CD4-positive, alpha-beta T cell (primary cell): ENCODE data around the gene HYDIN. TPM values are rescaled to one million over a fixed set of nuclear protein-coding genes. Genes with fewer than 3 reads are reported as not detected.
"Not testable (repeated sequence)": the region's sequence is repeated elsewhere in the genome, so short reads cannot be mapped to it uniquely, and the experiment has no call there.

Source experiments
- ATAC-seq: fragments of 200-7000 bp; cut with Tn5 transposase; one replicate; pipeline ENCODE4 v1.10.0; 2022; ENCODE audit warnings: mild to moderate bottlenecking; ENCODE audit not compliant: poor library complexity
- CTCF ChIA-PET: fragments of 350-600 bp; sonication (Branson Sonifier 250); formaldehyde crosslinking; loops from one replicate; lab custom pipeline; 2021; ENCODE audit warnings: antibody characterized with exemption, inconsistent platforms; lab: Charles Lee
- POLR2A ChIA-PET: fragments of 350-600 bp; sonication (Branson Sonifier 250); formaldehyde crosslinking; loops from one replicate; lab custom pipeline; 2021; ENCODE audit warnings: antibody characterized with exemption, inconsistent platforms; lab: Charles Lee
- DNase-seq, 14 experiments: peaks; one replicate each; pipeline ENCODE4 v3.0.0-alpha.2; 2013 to 2020; ENCODE audit warnings: mixed read lengths in 2 of 14
- H3K27ac ChIP-seq, 2 donors: one replicate each; pipeline versions ENCODE4 v1.5.1 to v1.7.0; 2013; ENCODE audit warnings: low read length in 2 of 2, low read depth in 1 of 2, mild to moderate bottlenecking in 1 of 2
- H3K27me3 ChIP-seq, 2 experiments: 1 replicate in 1 of 2; 2 replicates in 1 of 2; pipeline versions ENCODE4 v1.6.1 to v1.7.0; 2013; ENCODE audit warnings: low read length in 2 of 2, control low read depth in 1 of 2, mild to moderate bottlenecking in 1 of 2, moderate library complexity in 1 of 2; ENCODE audit not compliant: insufficient read depth in 2 of 2, control insufficient read depth in 1 of 2
- H3K36me3 ChIP-seq: one replicate; pipeline ENCODE4 v1.6.1; 2013; ENCODE audit warnings: low read length, control low read depth; ENCODE audit not compliant: insufficient read depth
- H3K4me1 ChIP-seq: one replicate; pipeline ENCODE4 v1.6.1; 2013; ENCODE audit warnings: low read length, control low read depth; ENCODE audit not compliant: insufficient read depth
- H3K4me3 ChIP-seq: one replicate; pipeline ENCODE4 v1.5.1; 2013; ENCODE audit warnings: mild to moderate bottlenecking, low read length, moderate library complexity
- H3K9me3 ChIP-seq, 2 experiments: 1 replicate in 1 of 2; 2 replicates in 1 of 2; pipeline versions ENCODE4 v1.6.1 to v1.7.0; 2013; ENCODE audit warnings: low read length in 2 of 2, mild to moderate bottlenecking in 2 of 2, control low read depth in 1 of 2, moderate library complexity in 1 of 2; ENCODE audit not compliant: control insufficient read depth in 1 of 2, insufficient read depth in 1 of 2
- H3K27ac Mint-ChIP-seq: one replicate; pipeline ENCODE4 v1.8.0; 2020; ENCODE audit warnings: mixed read lengths
- H3K27me3 Mint-ChIP-seq: one replicate; pipeline ENCODE4 v1.8.0; 2021; ENCODE audit warnings: mixed read lengths
- H3K36me3 Mint-ChIP-seq: one replicate; pipeline ENCODE4 v1.8.0; 2021; ENCODE audit warnings: low read depth, mixed read lengths
- H3K4me1 Mint-ChIP-seq: one replicate; pipeline ENCODE4 v1.8.0; 2021; ENCODE audit warnings: low read depth, mixed read lengths
- H3K4me3 Mint-ChIP-seq: one replicate; pipeline ENCODE4 v1.8.0; 2020; ENCODE audit warnings: mild to moderate bottlenecking, mixed read lengths
- H3K9me3 Mint-ChIP-seq: one replicate; pipeline ENCODE4 v1.8.0; 2020; ENCODE audit warnings: mixed read lengths
- intact Hi-C, 2 experiments: fragments of 100-400 bp; cut with DNase I in 1 of 2; cut with micrococcal nuclease in 1 of 2; formaldehyde crosslinking; loops; one replicate each; pipeline versions ENCODE4 v1.15.1 to v1.9.0; 2023 to 2025; cut with DNase I, micrococcal nuclease
- total RNA-seq, 174 experiments: library from RNA in 2 of 174; stranded (reverse) in 2 of 174; gene quantifications; one replicate each; pipeline ENCODE4 v1.2.3 and lab custom pipeline; 2021 to 2026

HYDIN gene
- total RNA-seq, 2 experiments from 2014 or later = not detected

DNA sequence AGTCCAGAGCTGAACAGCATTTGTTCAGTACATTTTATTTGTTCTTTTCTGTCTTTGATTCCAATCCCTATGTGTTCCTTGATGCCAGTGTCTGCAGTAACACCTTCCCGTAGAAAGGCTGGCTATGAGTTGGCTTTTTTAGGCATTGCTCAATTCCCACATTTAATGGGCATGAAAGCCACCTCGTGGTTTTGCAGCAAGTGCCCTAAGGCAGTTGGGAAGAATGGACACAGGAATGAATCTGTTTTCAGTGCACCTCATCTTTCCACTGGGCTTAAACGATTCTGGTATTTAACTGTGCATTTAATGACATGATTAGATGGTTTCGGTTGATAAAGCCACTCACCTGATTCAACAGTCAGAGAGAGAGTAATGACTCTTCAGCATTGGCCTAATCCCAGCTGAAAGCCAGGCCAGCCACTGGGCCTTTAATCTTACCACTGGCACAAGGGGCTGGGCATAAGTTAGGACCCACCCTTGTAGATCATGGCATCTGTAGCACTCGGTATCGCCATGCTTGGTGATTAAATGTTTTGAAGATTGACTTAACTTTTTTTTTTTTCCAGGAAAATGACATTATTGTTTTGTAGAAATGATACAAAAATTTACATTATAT lies 211.3 kb downstream of the HYDIN start:
- H3K4me3 Mint-ChIP-seq, DNase-seq, H3K36me3 Mint-ChIP-seq: not testable (repeated sequence)

DNA sequence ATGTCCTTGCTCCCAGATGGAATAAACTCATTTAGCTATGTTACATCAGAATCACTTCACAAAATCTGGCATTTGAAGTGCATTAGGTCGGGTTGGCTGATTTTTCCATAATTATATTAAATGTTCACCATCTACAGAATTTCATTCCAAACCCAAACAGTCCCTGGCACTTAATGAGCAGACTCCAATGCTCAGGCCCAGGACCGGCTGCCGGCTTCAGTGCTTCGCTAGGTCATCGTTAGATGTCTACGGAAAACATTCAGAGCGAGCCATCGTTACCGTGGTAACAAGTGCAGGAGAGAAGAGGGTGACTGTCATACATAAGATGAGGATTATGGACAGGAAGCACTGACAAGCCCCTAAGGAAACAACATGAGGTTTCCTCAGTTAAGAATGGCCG lies 215.1 kb downstream of the HYDIN start:
- H3K9me3 ChIP-seq, H3K9me3 Mint-ChIP-seq, H3K27me3 Mint-ChIP-seq, H3K4me3 ChIP-seq, CTCF ChIA-PET, ATAC-seq, intact Hi-C loops, POLR2A ChIA-PET, DNase-seq, H3K36me3 ChIP-seq, H3K27ac ChIP-seq, H3K4me3 Mint-ChIP-seq, H3K36me3 Mint-ChIP-seq, H3K27ac Mint-ChIP-seq, H3K4me1 Mint-ChIP-seq, H3K27me3 ChIP-seq, H3K4me1 ChIP-seq: not testable (repeated sequence)

More for the DNA sequence above, 211.3 kb downstream of the HYDIN start:
- CTCF ChIA-PET, intact Hi-C loops, ATAC-seq, H3K27me3 Mint-ChIP-seq, H3K9me3 Mint-ChIP-seq, H3K27ac Mint-ChIP-seq, H3K27ac ChIP-seq, POLR2A ChIA-PET, H3K36me3 ChIP-seq, H3K4me3 ChIP-seq, H3K4me1 ChIP-seq, H3K4me1 Mint-ChIP-seq, H3K27me3 ChIP-seq, H3K9me3 ChIP-seq: not testable (repeated sequence)

DNA sequence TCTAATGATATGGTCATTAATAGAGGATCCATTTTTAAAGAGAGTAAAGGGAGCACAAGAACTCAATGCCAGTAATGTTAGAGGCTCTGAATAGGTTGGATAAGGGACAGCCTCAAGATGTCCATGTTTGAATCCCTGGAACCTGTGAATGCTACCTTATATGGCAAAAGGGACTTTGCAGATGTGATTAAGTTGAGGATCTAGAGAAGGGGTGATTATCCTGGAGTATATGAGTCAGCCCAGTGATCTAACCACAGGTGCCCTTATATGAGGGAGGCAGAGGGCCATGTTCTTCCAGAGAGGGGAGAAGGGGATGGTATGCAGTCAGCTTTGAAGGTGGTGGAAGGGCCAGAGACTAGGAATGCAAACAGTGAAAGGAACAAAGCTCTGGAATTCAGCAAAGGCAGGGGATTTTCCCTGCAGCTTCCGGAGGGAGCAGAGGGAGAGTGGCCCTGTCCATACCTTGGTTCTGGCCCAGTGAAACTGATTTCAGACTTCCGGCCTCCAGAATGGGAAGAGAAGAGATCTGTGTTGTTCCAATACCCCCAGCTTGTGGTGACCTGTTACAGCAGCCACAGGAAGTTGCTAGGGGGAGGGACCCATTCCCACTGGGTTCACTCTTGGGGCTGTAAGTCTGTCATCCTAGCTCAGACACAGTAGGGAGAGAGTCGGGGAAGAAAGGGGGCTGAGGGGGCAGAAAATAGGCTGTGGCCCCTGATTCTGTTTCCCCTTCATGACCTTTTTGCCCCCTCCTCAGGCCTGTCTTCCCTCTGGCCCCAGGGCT lies 220.9 kb downstream of the HYDIN start:
- H3K4me1 Mint-ChIP-seq, H3K9me3 ChIP-seq, DNase-seq, H3K4me3 ChIP-seq, H3K27ac Mint-ChIP-seq, H3K36me3 ChIP-seq, CTCF ChIA-PET, H3K27ac ChIP-seq, H3K4me3 Mint-ChIP-seq, H3K36me3 Mint-ChIP-seq, H3K27me3 Mint-ChIP-seq, ATAC-seq, H3K4me1 ChIP-seq, H3K27me3 ChIP-seq, POLR2A ChIA-PET, intact Hi-C loops, H3K9me3 Mint-ChIP-seq: not testable (repeated sequence)

DNA sequence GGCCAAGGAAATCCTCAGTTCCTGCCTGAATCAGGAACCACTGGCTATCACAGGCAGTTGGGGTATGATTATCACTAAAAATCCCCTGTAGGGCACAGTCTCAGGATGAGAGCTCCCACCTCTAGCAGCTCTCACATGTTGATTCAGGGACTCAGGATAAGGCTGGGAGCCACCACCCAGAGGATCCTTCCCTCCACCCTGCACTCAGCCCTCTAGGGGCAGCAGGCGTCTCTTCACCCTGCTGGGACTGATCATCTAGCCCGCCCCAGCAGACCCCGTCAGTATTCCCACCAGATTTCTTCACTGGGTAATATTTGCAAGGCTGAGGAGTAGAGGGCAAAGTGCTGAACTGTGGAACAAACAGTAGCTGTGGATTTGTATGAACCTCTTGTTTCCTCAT lies 224.0 kb downstream of the HYDIN start:
- H3K4me3 Mint-ChIP-seq, H3K9me3 ChIP-seq, H3K4me1 Mint-ChIP-seq, H3K27me3 ChIP-seq, H3K36me3 Mint-ChIP-seq, H3K27ac Mint-ChIP-seq, H3K36me3 ChIP-seq, ATAC-seq, H3K4me3 ChIP-seq, H3K27ac ChIP-seq, H3K9me3 Mint-ChIP-seq, H3K27me3 Mint-ChIP-seq, H3K4me1 ChIP-seq, CTCF ChIA-PET, intact Hi-C loops, POLR2A ChIA-PET, DNase-seq: not testable (repeated sequence)

DNA sequence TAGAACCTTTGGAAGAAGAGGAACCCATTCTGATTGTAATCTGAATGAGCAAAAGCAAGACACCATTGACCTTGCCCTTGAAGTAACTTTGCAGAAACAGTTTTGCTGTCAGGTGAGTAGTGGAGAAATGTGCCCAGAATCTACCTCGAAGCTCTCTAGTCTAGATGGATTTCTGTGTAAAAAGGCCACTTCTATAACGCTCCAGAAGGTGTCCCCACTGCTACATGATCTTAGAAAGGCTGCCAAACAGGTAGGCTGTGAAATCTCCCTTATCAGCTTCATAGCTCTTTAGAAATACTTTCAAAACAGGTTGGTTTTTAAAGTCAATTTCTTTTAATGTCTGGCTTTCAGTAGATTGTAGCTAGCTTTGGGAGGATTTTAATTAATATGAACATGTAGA lies 230.8 kb downstream of the HYDIN start:
- H3K4me3 Mint-ChIP-seq, H3K9me3 ChIP-seq, H3K27me3 Mint-ChIP-seq, H3K4me1 Mint-ChIP-seq, H3K4me3 ChIP-seq, H3K27me3 ChIP-seq, CTCF ChIA-PET, H3K36me3 ChIP-seq, intact Hi-C loops, POLR2A ChIA-PET, H3K27ac Mint-ChIP-seq, H3K36me3 Mint-ChIP-seq, H3K4me1 ChIP-seq, H3K9me3 Mint-ChIP-seq, H3K27ac ChIP-seq: not testable (repeated sequence)
- ATAC-seq (peak; percentile 46), DNase-seq (peak in 2 of 14 experiments; percentile 6 to 12)

DNA sequence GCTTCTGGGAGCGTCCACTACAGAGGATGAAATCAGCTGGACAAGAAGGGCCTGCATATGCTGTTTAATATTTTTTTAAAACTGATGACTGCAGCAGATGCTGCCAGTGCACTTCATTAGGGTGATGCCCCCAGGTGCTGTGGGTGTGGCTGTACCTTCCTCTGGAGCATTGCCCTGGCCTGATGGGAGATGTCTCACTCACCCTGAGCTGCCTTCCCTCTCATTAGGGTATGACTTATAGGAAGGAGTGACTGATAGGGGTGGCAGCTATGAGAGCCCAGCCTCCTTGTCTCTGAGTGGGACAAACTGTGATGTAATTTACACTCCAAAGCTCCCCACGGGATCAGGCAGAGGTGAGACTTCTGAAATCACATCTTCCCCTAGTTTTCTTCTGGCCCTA lies 234.7 kb downstream of the HYDIN start:
- intact Hi-C loops, H3K9me3 ChIP-seq, CTCF ChIA-PET, H3K27me3 ChIP-seq, ATAC-seq, H3K36me3 Mint-ChIP-seq, H3K4me1 Mint-ChIP-seq, H3K27ac ChIP-seq, H3K36me3 ChIP-seq, DNase-seq, H3K9me3 Mint-ChIP-seq, H3K27me3 Mint-ChIP-seq, H3K4me1 ChIP-seq, POLR2A ChIA-PET, H3K4me3 Mint-ChIP-seq, H3K4me3 ChIP-seq, H3K27ac Mint-ChIP-seq: not testable (repeated sequence)

DNA sequence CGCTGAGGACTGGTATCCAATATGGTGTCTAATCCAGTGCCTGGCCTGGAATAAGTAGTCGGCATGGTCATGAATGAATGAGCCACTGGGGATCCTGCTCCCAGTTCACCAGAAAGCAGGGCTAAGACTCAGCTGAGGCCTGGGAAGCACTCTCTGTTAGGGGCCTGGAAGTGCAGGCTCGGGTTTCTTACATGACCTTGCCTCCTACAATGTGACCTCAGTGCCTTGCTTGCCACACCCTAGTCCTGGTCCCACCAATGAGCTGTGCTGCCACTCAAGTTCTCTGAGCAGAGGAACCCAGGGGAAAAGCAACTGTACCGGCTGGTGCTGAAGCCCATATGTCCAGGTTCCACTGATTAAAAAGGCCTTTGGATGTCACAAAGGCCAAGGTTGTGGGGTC lies 238.0 kb downstream of the HYDIN start:
- H3K27me3 ChIP-seq, H3K27me3 Mint-ChIP-seq, ATAC-seq, H3K4me1 ChIP-seq, H3K9me3 Mint-ChIP-seq, H3K27ac Mint-ChIP-seq, H3K4me3 Mint-ChIP-seq, H3K36me3 Mint-ChIP-seq, H3K27ac ChIP-seq, H3K36me3 ChIP-seq, H3K4me3 ChIP-seq, CTCF ChIA-PET, H3K4me1 Mint-ChIP-seq, intact Hi-C loops, DNase-seq, H3K9me3 ChIP-seq, POLR2A ChIA-PET: not testable (repeated sequence)
